HG03135 (cell line): Measurements from ENCODE around the gene CHCHD3.

Experiments
- ATAC-seq: cut with Tn5 transposase; IDR thresholded peaks from one replicate; pipeline ENCODE4 v1.9.1; 2021; ENCODE audit warnings: mild to moderate bottlenecking, moderate library complexity; ENCODE audit not compliant: unreplicated experiment

Gene CHCHD3

DNA sequence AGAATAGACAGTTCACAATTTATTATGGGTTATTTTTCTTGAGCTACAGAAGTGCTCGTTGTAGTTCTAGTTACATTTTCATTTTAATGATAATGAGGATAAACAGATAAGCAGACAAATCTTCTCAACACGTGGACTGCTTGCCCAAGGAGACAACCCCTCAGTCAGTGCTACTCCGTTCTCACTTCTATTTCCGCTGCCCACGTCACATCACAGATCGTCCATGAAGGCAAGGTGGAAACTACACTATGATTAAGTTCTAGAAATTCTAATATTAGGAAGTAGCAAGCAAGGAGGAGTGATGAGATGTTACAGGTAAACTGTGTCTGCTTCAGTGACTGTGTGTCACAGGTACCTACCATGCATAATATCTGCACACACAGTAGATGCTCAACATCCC is 210.5 kb downstream of the CHCHD3 start:
- no peak for ATAC-seq

GRCh38 chr7:132869166-132869861 is 212.6 kb downstream of the CHCHD3 start:
- no peak for ATAC-seq

DNA sequence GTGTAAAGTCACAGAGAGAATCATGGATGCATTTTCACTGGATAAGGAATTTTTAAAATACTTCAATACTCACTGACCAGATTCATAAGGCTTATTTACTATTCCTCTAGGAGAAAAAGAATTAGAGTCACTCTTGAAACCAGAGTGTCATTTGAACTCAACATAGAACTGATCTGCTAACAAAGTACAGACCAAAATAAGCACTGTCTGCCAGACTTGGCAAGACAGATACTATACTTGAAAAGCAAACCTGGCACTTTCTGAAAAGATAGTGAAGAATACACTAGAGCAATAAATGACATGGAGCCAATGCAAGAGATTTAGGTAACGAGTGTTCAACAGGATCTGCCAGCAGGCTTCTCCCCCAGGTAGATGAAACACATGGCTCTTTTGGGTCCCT is 215.3 kb downstream of the CHCHD3 start:
- no peak for ATAC-seq

DNA sequence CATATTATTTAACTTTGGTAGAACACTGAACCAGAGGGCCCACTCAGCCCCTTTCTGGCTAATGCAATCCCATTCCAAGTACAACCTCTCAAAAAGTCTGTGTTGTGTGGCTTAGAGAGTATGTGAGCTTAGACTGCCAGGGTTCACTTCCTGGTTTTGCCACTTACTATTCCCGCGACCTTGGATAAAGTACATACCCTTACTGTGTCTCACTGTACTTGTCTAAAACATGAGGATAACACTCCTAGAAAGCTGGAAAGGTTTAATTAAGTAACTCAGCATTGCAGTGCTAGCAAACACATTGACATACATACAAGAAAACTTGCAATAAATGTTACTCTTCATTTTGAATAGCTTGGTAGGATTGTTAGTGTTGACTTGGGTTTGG is 215.8 kb downstream of the CHCHD3 start:
- no peak for ATAC-seq

DNA sequence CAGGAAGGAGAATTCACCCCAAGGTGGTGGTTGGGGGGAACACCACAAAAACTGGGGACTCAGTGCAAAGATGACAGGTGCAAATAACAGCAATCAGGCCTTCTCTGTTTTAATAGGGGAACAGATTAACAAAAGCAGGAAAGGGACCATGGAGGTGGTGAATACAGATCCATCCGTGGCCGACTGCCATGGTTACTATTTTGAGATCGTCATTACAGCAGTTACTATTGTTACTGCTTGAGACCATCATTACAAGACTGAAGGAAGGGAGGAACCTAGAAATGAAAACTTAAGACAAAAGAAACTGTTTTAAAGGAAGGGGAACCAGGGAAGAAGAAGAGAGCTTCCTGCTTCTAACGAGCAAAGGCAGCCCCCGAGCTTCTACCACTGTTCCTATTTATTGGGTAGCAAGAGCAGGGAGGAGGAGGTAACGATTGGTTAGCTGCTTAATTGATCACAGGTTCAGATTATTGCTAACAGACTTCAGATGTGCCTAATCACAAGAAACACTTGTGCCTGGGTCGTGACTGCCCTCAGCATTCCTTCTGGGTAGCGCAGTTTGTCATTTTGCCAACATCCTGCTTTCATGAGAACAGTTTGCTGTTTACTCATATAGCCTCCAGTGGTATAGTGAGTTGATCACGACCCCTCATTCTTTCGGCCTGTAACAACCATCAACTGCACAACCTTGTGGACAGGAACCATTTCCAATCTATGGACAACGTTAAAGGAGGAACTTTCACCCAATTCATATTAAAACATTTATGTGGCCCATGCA is 216.3 kb downstream of the CHCHD3 start:
- no peak for ATAC-seq

- no peak for ATAC-seq
Observed at GRCh38 chr7:132861940-132862554, 219.8 kb downstream of the CHCHD3 start.

DNA sequence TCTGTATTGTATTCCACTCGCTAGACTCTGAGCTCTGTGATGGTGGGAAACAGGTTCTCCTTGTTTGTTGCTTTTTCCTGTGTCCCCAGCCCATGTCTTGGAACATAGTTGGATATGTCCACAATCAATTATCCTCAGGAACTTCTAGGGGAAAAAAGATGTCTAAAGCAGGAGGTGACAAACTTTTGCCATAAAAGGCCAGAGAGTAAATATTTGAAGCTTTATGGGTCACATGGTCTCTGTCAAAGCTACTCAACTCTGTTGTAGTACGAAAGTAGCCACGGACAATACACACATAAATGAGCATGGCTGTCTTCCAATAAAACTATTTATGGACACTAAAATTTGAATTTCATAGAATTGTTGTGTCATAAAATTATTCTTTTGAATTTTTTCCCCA is 220.5 kb downstream of the CHCHD3 start:
- ATAC-seq: no peak

DNA sequence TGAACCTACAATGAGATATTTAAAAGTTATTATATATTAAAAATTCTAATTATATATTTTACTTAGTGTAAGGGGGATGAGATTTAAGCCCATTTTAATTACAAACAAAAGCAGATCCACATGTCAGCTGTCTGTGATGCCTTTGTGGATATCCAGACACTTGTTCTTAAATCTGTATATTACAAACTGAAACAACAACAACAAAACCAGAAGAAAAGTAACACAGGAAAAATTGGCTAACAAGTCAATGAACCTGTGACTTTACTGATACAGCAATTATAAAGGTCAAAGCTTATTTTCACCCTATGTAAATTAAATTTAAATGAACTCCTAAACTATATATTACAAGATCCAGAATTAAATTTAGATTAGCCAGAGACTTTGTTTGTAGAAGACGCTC is 222.7 kb downstream of the CHCHD3 start:
- no peak for ATAC-seq

- no peak for ATAC-seq
Observed at GRCh38 chr7:132858760-132859159, 223.1 kb downstream of the CHCHD3 start.

DNA sequence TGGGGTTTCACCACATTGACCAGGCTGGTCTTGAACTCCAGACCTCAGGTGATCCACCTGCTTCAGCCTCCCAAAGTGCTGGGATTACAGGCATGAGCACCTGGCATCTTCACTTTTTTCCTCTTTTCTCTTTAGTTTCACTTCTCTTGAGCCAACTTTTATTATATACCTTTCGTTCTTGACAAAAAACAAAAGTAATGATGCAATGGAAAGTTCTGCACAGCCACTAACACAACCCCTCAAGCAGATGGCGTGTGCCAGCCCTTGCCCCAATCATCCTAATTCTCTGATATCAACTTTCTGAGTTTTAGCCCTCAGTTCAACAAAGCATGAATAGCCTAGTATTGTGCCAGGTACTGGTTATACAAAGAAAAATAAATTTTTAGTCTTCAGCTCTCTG is 223.6 kb downstream of the CHCHD3 start:
- ATAC-seq: no peak

DNA sequence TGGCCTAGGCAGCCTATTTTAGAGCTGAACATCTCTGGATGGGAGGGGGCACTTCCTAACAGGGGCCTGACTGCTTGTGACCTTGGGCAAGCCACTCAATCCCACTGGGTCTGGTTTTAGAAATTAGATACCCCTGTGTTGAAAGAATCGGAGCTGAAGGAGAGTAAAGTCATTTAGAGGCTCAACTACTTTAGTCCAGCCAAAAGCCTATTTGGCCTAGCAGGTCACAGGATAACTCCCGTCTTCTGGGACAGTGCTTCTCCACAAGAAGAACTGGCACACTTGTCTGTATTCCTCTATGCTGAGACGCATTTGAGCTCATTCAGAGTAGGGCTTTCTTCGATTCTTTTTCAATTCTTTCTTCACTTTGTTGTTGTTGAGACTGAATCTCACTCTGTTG is 224.2 kb downstream of the CHCHD3 start:
- no peak for ATAC-seq

- ATAC-seq: no peak
Observed at GRCh38 chr7:132857031-132857430, 224.9 kb downstream of the CHCHD3 start.

- no peak for ATAC-seq
Observed at GRCh38 chr7:132856416-132856815, 225.5 kb downstream of the CHCHD3 start.

- no peak for ATAC-seq
Observed at GRCh38 chr7:132855901-132856300, 226.0 kb downstream of the CHCHD3 start.

DNA sequence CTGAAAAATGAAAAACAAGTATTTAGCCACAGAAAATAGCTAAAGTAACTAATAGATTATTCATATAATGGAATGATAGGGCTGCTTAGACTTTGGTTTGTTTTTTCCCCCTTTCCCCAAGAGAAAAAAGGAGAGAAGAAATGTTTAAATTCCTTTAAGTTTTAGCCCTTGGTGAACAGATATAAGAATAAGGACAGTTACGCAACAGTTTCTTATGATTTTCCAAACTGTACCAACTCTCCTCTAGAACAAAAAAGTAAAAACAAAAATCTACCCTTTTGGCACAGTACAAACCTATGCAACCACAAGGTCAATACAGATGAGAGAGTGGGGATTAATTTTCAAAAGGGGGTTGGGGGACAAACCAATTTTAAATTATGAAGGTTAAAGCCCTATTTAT is 227.7 kb downstream of the CHCHD3 start:
- ATAC-seq: no peak

DNA sequence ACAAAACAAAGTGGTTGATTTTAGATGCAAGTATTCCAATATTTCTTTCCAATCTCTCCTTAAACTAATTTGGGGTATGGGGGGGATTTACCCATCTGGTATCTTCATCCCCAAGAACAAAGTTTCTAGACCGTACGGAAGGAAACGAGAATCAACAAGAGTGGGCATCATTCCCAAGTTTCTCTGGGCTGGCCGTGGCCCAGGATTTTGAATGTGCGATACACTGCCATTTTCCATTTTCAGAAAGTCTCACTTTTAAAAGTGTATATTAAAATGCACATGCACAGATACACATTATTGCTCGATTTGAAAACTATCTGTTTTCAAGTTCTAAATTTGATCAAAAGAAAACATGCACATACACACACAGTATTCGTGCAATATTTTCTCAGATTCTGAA is 234.5 kb downstream of the CHCHD3 start:
- no peak for ATAC-seq

GRCh38 chr7:132846086-132846485 is 235.8 kb downstream of the CHCHD3 start:
- ATAC-seq: no peak

DNA sequence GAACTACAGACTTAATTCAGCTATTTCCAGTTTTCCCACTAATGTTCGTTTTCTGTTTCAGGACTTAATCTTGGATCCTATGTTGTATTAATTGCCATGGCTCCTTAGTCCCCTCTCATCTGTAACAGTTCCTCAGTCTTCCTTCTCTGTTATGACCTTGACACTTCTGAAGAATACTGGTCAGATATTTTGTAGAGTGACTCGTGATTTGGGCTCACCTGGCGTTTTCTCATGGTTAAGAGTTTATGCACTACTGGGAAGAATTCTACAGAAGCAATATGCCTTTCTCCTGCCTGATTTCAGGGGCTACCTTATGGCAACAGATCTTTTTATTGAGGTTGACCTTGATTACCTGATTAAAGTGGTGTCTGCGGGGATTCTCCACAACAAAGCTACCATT is 239.4 kb downstream of the CHCHD3 start:
- ATAC-seq: no peak

GRCh38 chr7:132840199-132840598 is 241.7 kb downstream of the CHCHD3 start:
- no peak for ATAC-seq

DNA sequence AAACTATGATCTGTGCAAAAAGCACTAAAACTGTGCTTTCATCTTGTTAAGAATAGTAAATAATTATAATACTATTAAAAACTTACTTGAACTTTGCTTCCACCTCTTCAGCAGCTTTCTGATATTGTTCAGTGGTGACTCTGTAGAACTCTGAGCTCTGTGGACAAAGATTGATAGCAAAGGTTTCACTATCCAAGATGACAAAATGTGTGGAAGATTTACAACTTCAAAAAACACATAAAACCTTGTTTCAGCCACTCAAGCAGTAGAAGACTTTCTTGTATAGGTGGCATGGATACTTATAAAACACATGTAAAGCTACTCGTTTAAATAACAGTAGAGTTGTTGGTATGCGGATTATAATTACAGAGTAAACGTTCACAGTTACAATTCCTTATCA is 243.6 kb downstream of the CHCHD3 start:
- ATAC-seq: no peak

DNA sequence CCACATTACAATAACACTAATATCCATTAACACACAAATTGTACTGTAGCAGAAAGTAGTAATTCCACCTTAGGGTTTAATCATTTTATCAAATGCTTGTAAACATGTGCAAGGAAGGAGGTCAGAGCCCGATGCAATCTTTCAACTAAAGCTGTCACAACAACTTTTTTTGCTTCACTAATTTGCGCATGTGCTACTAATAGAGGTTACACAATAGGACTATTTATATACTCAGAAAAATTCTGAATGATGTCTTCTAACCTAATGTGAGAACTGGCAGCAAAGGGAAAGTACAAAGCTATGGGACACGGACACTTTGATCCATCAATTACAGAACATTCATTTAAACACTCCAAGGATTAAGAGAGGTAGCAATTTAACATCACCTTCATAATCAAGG is 244.4 kb downstream of the CHCHD3 start:
- ATAC-seq: no peak

- no peak for ATAC-seq
Observed at GRCh38 chr7:132836746-132837145, 245.1 kb downstream of the CHCHD3 start.
